OCI-LY7 (cell line): ENCODE measurements around the gene TBX2.

Source experiments
- CTCF ChIP-seq: fragments of 200-600 bp; sonication (generic); conservative IDR thresholded peaks from 2 replicates; pipeline ENCODE4 v1.5.1; 2014; ENCODE audit warnings: mild to moderate bottlenecking, antibody characterized with exemption, low read length, moderate library complexity, mixed read lengths
- EZH2phosphoT487 ChIP-seq: fragments of 200-600 bp; sonication (generic); IDR thresholded peaks from 2 replicates; pipeline ENCODE4 v1.6.1; 2018; ENCODE audit warnings: low read depth, borderline replicate concordance, mild to moderate bottlenecking, mixed run types, antibody characterized with exemption, low read length, moderate library complexity, mixed read lengths

GRCh38 chr17:61362396-61362795 lies 37.2 kb upstream of the TBX2 start:
- TF ChIP-seq CTCF, result no peak
- TF ChIP-seq EZH2phosphoT487, result no peak
